GM23338 (cell line): ENCODE data around the gene SLC50A1. TPM values are rescaled to one million over a fixed set of nuclear protein-coding genes. Genes with fewer than 3 reads are reported as not detected.
"Not testable (repeated sequence)": the region's sequence is repeated elsewhere in the genome, so short reads cannot be mapped to it uniquely, and the experiment has no call there.

Experiments used
- ATAC-seq: fragments of 200-7000 bp; cut with Tn5 transposase; 3 replicates; pipeline ENCODE4 v1.9.1; 2020
- DNase-seq: peaks from one replicate; pipeline ENCODE4 v3.0.0-alpha.2; 2015; ENCODE audit warnings: low spot score
- H2AFZ ChIP-seq: fragments of 200-600 bp; sonication (generic); 2 replicates; pipeline ENCODE4 v1.8.0; 2016; ENCODE audit warnings: antibody characterized with exemption, mild to moderate bottlenecking, moderate library complexity
- H3F3A ChIP-seq: fragments of 200-600 bp; sonication (generic); replicated peaks from 2 replicates; pipeline ENCODE4 v1.8.0; 2017; ENCODE audit warnings: antibody characterized with exemption, mixed run types, low read depth
- H3K27ac ChIP-seq: fragments of 200-600 bp; sonication (generic); 2 replicates; pipeline ENCODE4 v1.6.1; 2016; ENCODE audit warnings: low read depth
- H3K27me3 ChIP-seq: fragments of 200-600 bp; sonication (generic); 2 replicates; pipeline ENCODE4 v1.8.0; 2016; ENCODE audit warnings: mild to moderate bottlenecking, mixed run types, moderate library complexity; ENCODE audit not compliant: insufficient read depth
- H3K36me3 ChIP-seq: fragments of 200-600 bp; sonication (generic); 2 replicates; pipeline ENCODE4 v1.8.0; 2016; ENCODE audit warnings: mild to moderate bottlenecking; ENCODE audit not compliant: insufficient read depth
- H3K4me1 ChIP-seq: fragments of 200-600 bp; sonication (generic); 2 replicates; pipeline ENCODE4 v1.8.0; 2016; ENCODE audit warnings: mild to moderate bottlenecking, moderate library complexity; ENCODE audit not compliant: insufficient read depth
- H3K4me2 ChIP-seq: fragments of 200-600 bp; sonication (generic); 2 replicates; pipeline ENCODE4 v1.7.1; 2017; ENCODE audit warnings: mixed run types
- H3K4me3 ChIP-seq: fragments of 200-600 bp; sonication (generic); 2 replicates; pipeline ENCODE4 v1.6.1; 2016; ENCODE audit warnings: mixed run types
- H3K79me2 ChIP-seq: fragments of 200-600 bp; sonication (generic); replicated peaks from 2 replicates; pipeline ENCODE4 v1.8.0; 2017; ENCODE audit warnings: mild to moderate bottlenecking; ENCODE audit not compliant: insufficient read depth
- H3K9me2 ChIP-seq: fragments of 200-600 bp; sonication (generic); 2 replicates; pipeline ENCODE4 v1.8.0; 2017; ENCODE audit not compliant: insufficient read depth
- H4K20me1 ChIP-seq: fragments of 200-600 bp; sonication (generic); replicated peaks from 2 replicates; pipeline ENCODE4 v1.8.0; 2017; ENCODE audit warnings: mild to moderate bottlenecking; ENCODE audit not compliant: insufficient read depth
- H3K27ac Mint-ChIP-seq: 2 replicates; pipeline ENCODE4 v1.8.0; 2020; ENCODE audit warnings: inconsistent platforms, mild to moderate bottlenecking, moderate library complexity, mixed read lengths
- H3K27me3 Mint-ChIP-seq: 3 replicates; pipeline ENCODE4 v1.8.0; 2022; ENCODE audit warnings: low read depth, mild to moderate bottlenecking, moderate library complexity, mixed read lengths, inconsistent platforms; ENCODE audit not compliant: insufficient read depth, poor library complexity
- H3K36me3 Mint-ChIP-seq: 3 replicates; pipeline ENCODE4 v1.8.0; 2021; ENCODE audit warnings: low read depth, mild to moderate bottlenecking, inconsistent platforms, moderate library complexity, mixed read lengths
- H3K4me1 Mint-ChIP-seq: 3 replicates; pipeline ENCODE4 v1.8.0; 2020; ENCODE audit warnings: mild to moderate bottlenecking, inconsistent platforms, mixed read lengths
- H3K4me3 Mint-ChIP-seq: 3 replicates; pipeline ENCODE4 v1.8.0; 2021; ENCODE audit warnings: moderate library complexity, mild to moderate bottlenecking, inconsistent platforms, mixed read lengths
- H3K9me3 Mint-ChIP-seq: 3 replicates; pipeline ENCODE4 v1.8.0; 2020; ENCODE audit warnings: moderate library complexity, mild to moderate bottlenecking, inconsistent platforms, mixed read lengths
- CREB1 ChIP-seq: fragments of 250-450 bp; sonication (Bioruptor Pico); IDR thresholded peaks from 2 replicates; pipeline ENCODE4 v1.5.0; 2020; ENCODE audit warnings: low read depth, mild to moderate bottlenecking, moderate library complexity
- CTCF ChIP-seq, 2 experiments: fragments of 200-600 bp in 1 of 2; sonication (generic) in 1 of 2; conservative IDR thresholded peaks; 2 replicates each; pipeline versions ENCODE4 v1.5.1 to v1.6.1; 2016 to 2017; ENCODE audit warnings: antibody characterized with exemption in 2 of 2, low read depth in 2 of 2, mild to moderate bottlenecking in 2 of 2, moderate library complexity in 1 of 2
- EZH2 ChIP-seq: fragments of 200-600 bp; sonication (generic); IDR thresholded peaks from one replicate; pipeline ENCODE4 v1.8.0; 2017; ENCODE audit warnings: antibody characterized with exemption, mild to moderate bottlenecking, low read depth; ENCODE audit not compliant: unreplicated experiment
- EZH2phosphoT487 ChIP-seq: fragments of 200-600 bp; sonication (generic); IDR thresholded peaks from one replicate; pipeline ENCODE4 v1.8.1; 2018; ENCODE audit warnings: antibody characterized with exemption; ENCODE audit not compliant: unreplicated experiment
- JUNB ChIP-seq: IDR thresholded peaks from one replicate; pipeline ENCODE4 v1.6.1; 2016; ENCODE audit warnings: antibody characterized with exemption; ENCODE audit not compliant: unreplicated experiment
- POLR2AphosphoS5 ChIP-seq: IDR thresholded peaks from 2 replicates; pipeline ENCODE4 v1.6.1; 2016; ENCODE audit warnings: antibody characterized with exemption, low read depth
- STAT1 ChIP-seq: IDR thresholded peaks from one replicate; pipeline ENCODE4 v1.6.1; 2016; ENCODE audit warnings: antibody characterized with exemption; ENCODE audit not compliant: unreplicated experiment
- ZNF114 ChIP-seq: fragments of 250-450 bp; sonication (Bioruptor Pico); IDR thresholded peaks from 2 replicates; pipeline ENCODE4 v1.5.0; 2020; ENCODE audit warnings: mild to moderate bottlenecking, moderate library complexity
- ZNF331 ChIP-seq: fragments of 250-450 bp; sonication (Bioruptor Pico); IDR thresholded peaks from 2 replicates; pipeline ENCODE4 v1.5.0; 2020; ENCODE audit warnings: low read depth, mild to moderate bottlenecking, moderate library complexity
- polyA plus RNA-seq: library from polyadenylated mRNA; unstranded; fragments of >200 nt; fragmentation: Nextera tagmentation; extraction: Ambion mirVana; gene quantifications from 2 replicates; pipeline ENCODE4 v1.2.1, GENCODE V29; 2016
- total RNA-seq: library from RNA; depleted of rRNA; stranded (reverse); fragments of >200 nt; shearing (Covaris generic); gene quantifications from 2 replicates; pipeline ENCODE4 v1.2.3, GENCODE V29; 2014
- TF ChIP-seq, protein P1 (sequence below): IDR thresholded peaks from one replicate; pipeline ENCODE4 v1.6.1; 2018; ENCODE audit warnings: antibody characterized with exemption; ENCODE audit not compliant: unreplicated experiment
- TF ChIP-seq, protein P2 (sequence below): IDR thresholded peaks from 2 replicates; pipeline ENCODE4 v1.6.1; 2016; ENCODE audit warnings: antibody characterized with exemption

Gene SLC50A1
- total and polyA plus RNA-seq, 2 experiments from 2014 or later = 30.0 to 63.9 TPM

- ATAC-seq (no peak), DNase-seq (peak; percentile 25)
- H3K27me3 Mint-ChIP-seq = peaks cover 5% of the 10 kb centered on the region
- Histone ChIP-seq H4K20me1 (no peaks in the 10 kb centered on the region), H3K4me3 (no peak overlapping the region), H3F3A (0 out of 2 replicates have a peak, but pooled peaks cover 3% of the 10 kb centered on the region), H3K4me1 (no peaks in the 10 kb centered on the region), H3K4me2 (no peak overlapping the region), H3K27me3 (peaks cover 5% of the 10 kb centered on the region), H3K9me2 (no peaks in the 10 kb centered on the region), H3K79me2 (no peaks in the 10 kb centered on the region), H3K36me3 (no peaks in the 10 kb centered on the region), H3K27ac (no peak overlapping the region), H2AFZ (no peak overlapping the region)
- no peaks in the 10 kb centered on the region for H3K9me3 Mint-ChIP-seq
- H3K36me3 Mint-ChIP-seq = no peaks in the 10 kb centered on the region
- no peak overlapping the region for H3K4me3 Mint-ChIP-seq
- no peak for TF ChIP-seq EZH2
- peak; percentile 38 to 45; a peak in 3 of 4 replicates for TF ChIP-seq CTCF (conservative IDR thresholded peaks at IDR 0.05; ENCODE audit: low read depth in 2 of 2)
- no peak overlapping the region for H3K27ac Mint-ChIP-seq
- no peaks in the 10 kb centered on the region; the same call in 2 of the 3 replicates for H3K4me1 Mint-ChIP-seq
Measured at GRCh38 chr1:155145491-155145890, 9.8 kb downstream of the SLC50A1 start.

GRCh38 chr1:155155996-155156643, 20.5 kb downstream of the SLC50A1 start:
- not testable (repeated sequence) for DNase-seq, H3K4me2 ChIP-seq, H3K36me3 Mint-ChIP-seq, H3K27ac ChIP-seq, H3K27ac Mint-ChIP-seq, H3K4me3 Mint-ChIP-seq, H4K20me1 ChIP-seq, H3K36me3 ChIP-seq, H3K79me2 ChIP-seq, H3F3A ChIP-seq, ATAC-seq, H2AFZ ChIP-seq, H3K9me2 ChIP-seq, H3K27me3 Mint-ChIP-seq, H3K9me3 Mint-ChIP-seq, H3K27me3 ChIP-seq, H3K4me1 ChIP-seq, H3K4me1 Mint-ChIP-seq, H3K4me3 ChIP-seq

GRCh38 chr1:155158991-155159390, 23.3 kb downstream of the SLC50A1 start:
- Histone ChIP-seq H3K79me2 (no peaks in the 10 kb centered on the region), H3F3A (no peaks in the 10 kb centered on the region), H3K27me3 (no peaks in the 10 kb centered on the region), H3K4me2 (no peak overlapping the region), H3K27ac (no peak overlapping the region), H2AFZ (no peak overlapping the region), H3K36me3 (no peaks in the 10 kb centered on the region), H3K4me3 (no peak overlapping the region), H3K4me1 (no peaks in the 10 kb centered on the region), H3K9me2 (no peaks in the 10 kb centered on the region), H4K20me1 (no peaks in the 10 kb centered on the region)
- H3K36me3 Mint-ChIP-seq = no peaks in the 10 kb centered on the region
- ATAC-seq (no peak), DNase-seq (no peak)
- no peaks in the 10 kb centered on the region for H3K4me1 Mint-ChIP-seq
- no peak overlapping the region for H3K27ac Mint-ChIP-seq
- H3K9me3 Mint-ChIP-seq = peaks cover 3% of the 10 kb centered on the region; the same call in 2 of the 3 replicates
- H3K4me3 Mint-ChIP-seq = no peak overlapping the region
- H3K27me3 Mint-ChIP-seq = no peaks in the 10 kb centered on the region
- TF ChIP-seq CREB1 (CRISPR knock-in tag) (no peak), STAT1 (no peak), ZNF331 (CRISPR knock-in tag) (no peak), JUNB (no peak), ZNF114 (CRISPR knock-in tag) (no peak), POLR2AphosphoS5 (no peak), EZH2phosphoT487 (no peak), EZH2 (no peak)
- TF ChIP-seq, protein P1, sequence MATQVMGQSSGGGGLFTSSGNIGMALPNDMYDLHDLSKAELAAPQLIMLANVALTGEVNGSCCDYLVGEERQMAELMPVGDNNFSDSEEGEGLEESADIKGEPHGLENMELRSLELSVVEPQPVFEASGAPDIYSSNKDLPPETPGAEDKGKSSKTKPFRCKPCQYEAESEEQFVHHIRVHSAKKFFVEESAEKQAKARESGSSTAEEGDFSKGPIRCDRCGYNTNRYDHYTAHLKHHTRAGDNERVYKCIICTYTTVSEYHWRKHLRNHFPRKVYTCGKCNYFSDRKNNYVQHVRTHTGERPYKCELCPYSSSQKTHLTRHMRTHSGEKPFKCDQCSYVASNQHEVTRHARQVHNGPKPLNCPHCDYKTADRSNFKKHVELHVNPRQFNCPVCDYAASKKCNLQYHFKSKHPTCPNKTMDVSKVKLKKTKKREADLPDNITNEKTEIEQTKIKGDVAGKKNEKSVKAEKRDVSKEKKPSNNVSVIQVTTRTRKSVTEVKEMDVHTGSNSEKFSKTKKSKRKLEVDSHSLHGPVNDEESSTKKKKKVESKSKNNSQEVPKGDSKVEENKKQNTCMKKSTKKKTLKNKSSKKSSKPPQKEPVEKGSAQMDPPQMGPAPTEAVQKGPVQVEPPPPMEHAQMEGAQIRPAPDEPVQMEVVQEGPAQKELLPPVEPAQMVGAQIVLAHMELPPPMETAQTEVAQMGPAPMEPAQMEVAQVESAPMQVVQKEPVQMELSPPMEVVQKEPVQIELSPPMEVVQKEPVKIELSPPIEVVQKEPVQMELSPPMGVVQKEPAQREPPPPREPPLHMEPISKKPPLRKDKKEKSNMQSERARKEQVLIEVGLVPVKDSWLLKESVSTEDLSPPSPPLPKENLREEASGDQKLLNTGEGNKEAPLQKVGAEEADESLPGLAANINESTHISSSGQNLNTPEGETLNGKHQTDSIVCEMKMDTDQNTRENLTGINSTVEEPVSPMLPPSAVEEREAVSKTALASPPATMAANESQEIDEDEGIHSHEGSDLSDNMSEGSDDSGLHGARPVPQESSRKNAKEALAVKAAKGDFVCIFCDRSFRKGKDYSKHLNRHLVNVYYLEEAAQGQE = no peak
- TF ChIP-seq, protein P2, sequence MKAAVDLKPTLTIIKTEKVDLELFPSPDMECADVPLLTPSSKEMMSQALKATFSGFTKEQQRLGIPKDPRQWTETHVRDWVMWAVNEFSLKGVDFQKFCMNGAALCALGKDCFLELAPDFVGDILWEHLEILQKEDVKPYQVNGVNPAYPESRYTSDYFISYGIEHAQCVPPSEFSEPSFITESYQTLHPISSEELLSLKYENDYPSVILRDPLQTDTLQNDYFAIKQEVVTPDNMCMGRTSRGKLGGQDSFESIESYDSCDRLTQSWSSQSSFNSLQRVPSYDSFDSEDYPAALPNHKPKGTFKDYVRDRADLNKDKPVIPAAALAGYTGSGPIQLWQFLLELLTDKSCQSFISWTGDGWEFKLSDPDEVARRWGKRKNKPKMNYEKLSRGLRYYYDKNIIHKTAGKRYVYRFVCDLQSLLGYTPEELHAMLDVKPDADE = no peak
